IMR-90 (cell line): ENCODE results near the gene SH3RF3. TPM values are rescaled to one million over a fixed set of nuclear protein-coding genes. Genes with fewer than 3 reads are reported as not detected.

ENCODE experiments used
- ATAC-seq: fragments of 200-7000 bp; cut with Tn5 transposase; 2 replicates; pipeline ENCODE4 v1.9.1; 2020; ENCODE audit warnings: low read depth, mild to moderate bottlenecking, moderate library complexity
- BruUV-seq: library from RNA; stranded (reverse); fragments of 400-500 nt; replicated peaks from 2 replicates; lab custom pipeline; 2021; lab: Mats Ljungman, UMichigan
- CTCF ChIA-PET: fragments of 300-600 bp; formaldehyde crosslinking; extraction: SDS; loops from one replicate; lab custom pipeline; 2021; ENCODE audit warnings: antibody characterized with exemption; lab: Yijun Ruan, JAX
- POLR2A ChIA-PET: fragments of 300-600 bp; sonication (Branson Sonifier 250); formaldehyde crosslinking; loops from one replicate; lab custom pipeline; 2022; ENCODE audit warnings: antibody characterized with exemption; ENCODE audit not compliant: unreplicated experiment; lab: Charles Lee
- DNase-seq: peaks from one replicate; pipeline ENCODE4 v3.0.0; 2013
- H2AFZ ChIP-seq: replicated peaks from 2 replicates; pipeline ENCODE3; 2013; ENCODE audit warnings: low read length, mild to moderate bottlenecking; ENCODE audit not compliant: poor library complexity
- H2AK5ac ChIP-seq: 2 replicates; pipeline ENCODE4 v1.6.1; 2013; ENCODE audit warnings: low read depth, low read length, inconsistent platforms
- H2AK9ac ChIP-seq: replicated peaks from 2 replicates; pipeline ENCODE3; 2013; ENCODE audit warnings: mild to moderate bottlenecking, low read depth, low read length, moderate library complexity; ENCODE audit not compliant: poor library complexity
- H2BK120ac ChIP-seq: 2 replicates; pipeline ENCODE4 v1.6.1; 2013; ENCODE audit warnings: low read depth, low read length, inconsistent platforms
- H2BK15ac ChIP-seq: 3 replicates; pipeline ENCODE4 v1.6.1; 2013; ENCODE audit warnings: low read depth, low read length, inconsistent platforms
- H2BK20ac ChIP-seq: 2 replicates; pipeline ENCODE4 v1.6.1; 2013; ENCODE audit warnings: low read depth, mild to moderate bottlenecking, inconsistent platforms, low read length, moderate library complexity
- H2BK5ac ChIP-seq: 2 replicates; pipeline ENCODE4 v1.6.1; 2013; ENCODE audit warnings: mild to moderate bottlenecking, low read depth, low read length, inconsistent platforms; ENCODE audit not compliant: poor library complexity, severe bottlenecking
- H3K14ac ChIP-seq: replicated peaks from 2 replicates; pipeline ENCODE4 v1.6.1; 2013; ENCODE audit warnings: low read depth, low read length, inconsistent platforms
- H3K18ac ChIP-seq: 2 replicates; pipeline ENCODE4 v1.6.1; 2013; ENCODE audit warnings: low read depth, low read length, control low read depth
- H3K23ac ChIP-seq: 2 replicates; pipeline ENCODE4 v1.6.1; 2013; ENCODE audit warnings: low read depth, low read length, inconsistent platforms
- H3K27ac ChIP-seq: 2 replicates; pipeline ENCODE4 v1.5.1; 2013; ENCODE audit warnings: mild to moderate bottlenecking, control low read depth, low read length; ENCODE audit not compliant: insufficient read depth
- H3K27me3 ChIP-seq: 2 replicates; pipeline ENCODE4 v1.6.1; 2013; ENCODE audit warnings: low read length; ENCODE audit not compliant: control insufficient read depth, insufficient read depth
- H3K36me3 ChIP-seq: 2 replicates; pipeline ENCODE4 v1.6.1; 2013; ENCODE audit warnings: low read length, mixed read lengths; ENCODE audit not compliant: control insufficient read depth, insufficient read depth
- H3K4ac ChIP-seq: 2 replicates; pipeline ENCODE4 v1.6.1; 2013; ENCODE audit warnings: low read depth, low read length, inconsistent platforms
- H3K4me1 ChIP-seq: 2 replicates; pipeline ENCODE4 v1.6.1; 2013; ENCODE audit warnings: low read length, mixed read lengths; ENCODE audit not compliant: control insufficient read depth, insufficient read depth
- H3K4me2 ChIP-seq: 2 replicates; pipeline ENCODE4 v1.6.1; 2013; ENCODE audit warnings: low read depth, mild to moderate bottlenecking, control low read depth, low read length, moderate library complexity
- H3K4me3 ChIP-seq: 2 replicates; pipeline ENCODE4 v1.5.1; 2013; ENCODE audit warnings: low read depth, mild to moderate bottlenecking, control low read depth, low read length, moderate library complexity; ENCODE audit not compliant: insufficient read depth
- H3K56ac ChIP-seq: 2 replicates; pipeline ENCODE4 v1.6.1; 2013; ENCODE audit warnings: low read length, inconsistent platforms; ENCODE audit not compliant: insufficient read depth; ENCODE audit errors: extremely low read depth
- H3K79me1 ChIP-seq, 2 experiments: 2 replicates each; pipeline ENCODE4 v1.6.1; 2013; ENCODE audit warnings: low read length in 2 of 2, inconsistent platforms in 1 of 2, low read depth in 1 of 2
- H3K9ac ChIP-seq: 2 replicates; pipeline ENCODE4 v1.6.1; 2013; ENCODE audit warnings: low read depth, low read length, control low read depth
- H3K9me1 ChIP-seq: 2 replicates; pipeline ENCODE4 v1.6.1; 2013; ENCODE audit warnings: low read length, inconsistent platforms; ENCODE audit not compliant: insufficient read depth
- H3K9me3 ChIP-seq: 2 replicates; pipeline ENCODE4 v1.6.1; 2013; ENCODE audit warnings: low read length; ENCODE audit not compliant: control insufficient read depth, insufficient read depth
- H4K20me1 ChIP-seq: 2 replicates; pipeline ENCODE4 v1.6.1; 2013; ENCODE audit warnings: low read length, inconsistent platforms; ENCODE audit not compliant: insufficient read depth
- H4K5ac ChIP-seq: 2 replicates; pipeline ENCODE4 v1.6.1; 2013; ENCODE audit warnings: mild to moderate bottlenecking, low read depth, low read length, control low read depth
- H4K8ac ChIP-seq, 2 experiments: 2 replicates each; pipeline ENCODE4 v1.6.1; 2013; ENCODE audit warnings: low read depth in 2 of 2, low read length in 2 of 2, control low read depth in 1 of 2, inconsistent platforms in 1 of 2
- H4K91ac ChIP-seq: 2 replicates; pipeline ENCODE4 v1.6.1; 2013; ENCODE audit warnings: low read depth, low read length, inconsistent platforms; ENCODE audit not compliant: insufficient read depth
- BHLHE40 ChIP-seq: fragments of 150-350 bp; IDR thresholded peaks from 2 replicates; pipeline ENCODE4 v1.6.1; 2016; ENCODE audit warnings: mild to moderate bottlenecking, low read depth, low read length
- CEBPB ChIP-seq: IDR thresholded peaks from 2 replicates; pipeline ENCODE4 v1.6.1; 2012; ENCODE audit warnings: low read depth, low read length, improper control_type of control experiment
- CHD1 ChIP-seq: IDR thresholded peaks from 2 replicates; pipeline ENCODE4 v1.6.1; 2012; ENCODE audit warnings: low read depth, low read length, improper control_type of control experiment
- FOS ChIP-seq: fragments of 150-350 bp; IDR thresholded peaks from 2 replicates; pipeline ENCODE4 v1.6.1; 2016; ENCODE audit warnings: low read depth, low read length
- MAFK ChIP-seq: IDR thresholded peaks from 2 replicates; pipeline ENCODE4 v1.6.1; 2012; ENCODE audit warnings: low read depth, low read length, improper control_type of control experiment
- MAZ ChIP-seq: IDR thresholded peaks from 2 replicates; pipeline ENCODE4 v1.6.1; 2012; ENCODE audit warnings: low read depth, mild to moderate bottlenecking, low read length, improper control_type of control experiment, moderate library complexity, borderline replicate concordance
- MXI1 ChIP-seq: IDR thresholded peaks from 2 replicates; pipeline ENCODE4 v1.6.1; 2012; ENCODE audit warnings: low read depth, mild to moderate bottlenecking, low read length, moderate library complexity, borderline replicate concordance
- NFE2L2 ChIP-seq: fragments of 150-350 bp; IDR thresholded peaks from 2 replicates; pipeline ENCODE4 v1.6.1; 2016; ENCODE audit warnings: low read depth, mild to moderate bottlenecking, low read length
- POLR2A ChIP-seq: IDR thresholded peaks from 2 replicates; pipeline ENCODE4 v1.6.1; 2012; ENCODE audit warnings: mild to moderate bottlenecking, low read depth, low read length
- RAD21 ChIP-seq: IDR thresholded peaks from 2 replicates; pipeline ENCODE4 v1.6.1; 2012; ENCODE audit warnings: low read length, improper control_type of control experiment
- RCOR1 ChIP-seq: IDR thresholded peaks from 2 replicates; pipeline ENCODE4 v1.6.1; 2012; ENCODE audit warnings: mild to moderate bottlenecking, low read length, improper control_type of control experiment; ENCODE audit not compliant: insufficient replicate concordance
- RFX5 ChIP-seq: IDR thresholded peaks from 2 replicates; pipeline ENCODE4 v1.8.0; 2012; ENCODE audit warnings: low read depth, mild to moderate bottlenecking, low read length, moderate library complexity
- SMC3 ChIP-seq: fragments of 150-350 bp; IDR thresholded peaks from 2 replicates; pipeline ENCODE4 v1.6.1; 2016; ENCODE audit warnings: low read depth, mild to moderate bottlenecking, antibody characterized with exemption, low read length, moderate library complexity
- WGBS, 2 experiments: methylation state at CpG; one replicate each; pipeline versions ENCODE4 v1.1.5 to v1.1.7; 2013; ENCODE audit warnings: missing lambda C conversion rate in 2 of 2; ENCODE audit not compliant: insufficient read length in 1 of 2; ENCODE audit errors: extremely low coverage in 2 of 2; 5-methylcytosine and 5-hydroxymethylcytosine counted together
- dilution Hi-C: fragments of 300-500 bp; cut with HindIII; formaldehyde crosslinking; loops from one replicate; pipeline ENCODE4 v1.14.3; 2018; ENCODE audit warnings: low sequenced_read_pairs; ENCODE audit not compliant: unreplicated experiment
- in situ Hi-C: fragments of 300-500 bp; cut with MboI; formaldehyde crosslinking; loops from 3 replicates; pipeline ENCODE4 v1.14.3; 2019; ENCODE audit warnings: low sequenced_read_pairs, inconsistent platforms, mixed read lengths
- intact Hi-C: fragments of 100-400 bp; cut with micrococcal nuclease; formaldehyde crosslinking; loops from 2 replicates; pipeline ENCODE4 v1.10.0; 2022
- polyA plus RNA-seq, 3 experiments: library from polyadenylated mRNA; depleted of rRNA; stranded (reverse); fragments of >200 nt; gene quantifications; 2 replicates each; pipeline ENCODE4 v1.2.3, GENCODE V29; 2012; ENCODE audit warnings: low replicate concordance in 1 of 3
- total RNA-seq: library from RNA; depleted of rRNA; stranded (reverse); fragments of >200 nt; gene quantifications from 2 replicates; pipeline ENCODE4 v1.2.3, GENCODE V29; 2012
- TF ChIP-seq, protein P1 (sequence below): fragments of 150-350 bp; IDR thresholded peaks from 2 replicates; pipeline ENCODE4 v1.6.1; 2016; ENCODE audit warnings: low read depth, mild to moderate bottlenecking, low read length, moderate library complexity, borderline replicate concordance
- TF ChIP-seq, protein P2 (sequence below): fragments of 150-350 bp; IDR thresholded peaks from 2 replicates; pipeline ENCODE4 v1.6.1; 2017; ENCODE audit warnings: mild to moderate bottlenecking, antibody characterized with exemption, low read length, low read depth

The SH3RF3 gene
- total and polyA plus RNA-seq, 2 of the 4 experiments (the other 2 are of a cell fraction): 3.4 to 5.3 TPM

- Histone ChIP-seq H2BK20ac (peak overlapping the region; percentile 32; the same call in 1 of the 2 replicates), H3K23ac (peak overlapping the region; percentile 72; the same call in 1 of the 2 replicates), H3K9ac (no peak overlapping the region), H4K5ac (no peak overlapping the region), H2AK9ac (peak overlapping the region; percentile 28), H2BK5ac (no peak overlapping the region), H4K91ac (peak overlapping the region; percentile 52), H3K18ac (no peak overlapping the region), H2AFZ (no peak overlapping the region), H3K56ac (no peak overlapping the region), H3K27me3 (no peaks in the 10 kb centered on the region), H4K8ac (0 out of 4 replicates have a peak overlapping the region, but pooled peaks have one; percentile 19 to 26), H3K27ac (no peak overlapping the region), H3K36me3 (no peaks in the 10 kb centered on the region), H2BK120ac (peak overlapping the region; percentile 52), H3K4ac (peak overlapping the region; percentile 55), H3K4me3 (no peak overlapping the region), H3K79me1 (peaks cover 58 to 80% of the 10 kb centered on the region in 2 experiments), H2BK15ac (peak overlapping the region; percentile 31; the same call in 1 of the 3 replicates), H3K14ac (peak overlapping the region; percentile 53; the same call in 1 of the 2 replicates), H3K4me2 (no peak overlapping the region), H4K20me1 (peaks cover 22% of the 10 kb centered on the region), H3K9me1 (peaks cover 38% of the 10 kb centered on the region), H3K4me1 (peaks cover 35% of the 10 kb centered on the region), H2AK5ac (peak overlapping the region; percentile 77; the same call in 1 of the 2 replicates), H3K9me3 (no peaks in the 10 kb centered on the region)
- ATAC-seq (no peak), DNase-seq (no peak)
- dilution Hi-C loops: no loop called here
- ChIA-PET CTCF (no interaction called here), POLR2A (no interaction called here)
- intact Hi-C loops: loop anchor here (5.0 kb wide), 2 partner anchors 72 to 73 kb away; no protein-coding TSS in a partner anchor
- in situ Hi-C loops: no loop called here
- no TSS peak for BruUV-seq
- WGBS, 2 experiments: 100% methylated on average over 1 of the region's 4 CpGs; no CpG with 5 or more reads in 1 of the 2 experiments
- no peak for TF ChIP-seq RFX5
- TF ChIP-seq SMC3: no peak
- no peak for TF ChIP-seq MXI1
- TF ChIP-seq, protein P1, sequence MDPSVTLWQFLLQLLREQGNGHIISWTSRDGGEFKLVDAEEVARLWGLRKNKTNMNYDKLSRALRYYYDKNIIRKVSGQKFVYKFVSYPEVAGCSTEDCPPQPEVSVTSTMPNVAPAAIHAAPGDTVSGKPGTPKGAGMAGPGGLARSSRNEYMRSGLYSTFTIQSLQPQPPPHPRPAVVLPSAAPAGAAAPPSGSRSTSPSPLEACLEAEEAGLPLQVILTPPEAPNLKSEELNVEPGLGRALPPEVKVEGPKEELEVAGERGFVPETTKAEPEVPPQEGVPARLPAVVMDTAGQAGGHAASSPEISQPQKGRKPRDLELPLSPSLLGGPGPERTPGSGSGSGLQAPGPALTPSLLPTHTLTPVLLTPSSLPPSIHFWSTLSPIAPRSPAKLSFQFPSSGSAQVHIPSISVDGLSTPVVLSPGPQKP: no peak
- no peak for TF ChIP-seq POLR2A
- TF ChIP-seq RAD21: no peak
- TF ChIP-seq CEBPB: no peak
- no peak for TF ChIP-seq FOS
- TF ChIP-seq MAZ: no peak
- TF ChIP-seq CHD1: no peak
- TF ChIP-seq NFE2L2: no peak
- TF ChIP-seq BHLHE40: no peak
- TF ChIP-seq, protein P2, sequence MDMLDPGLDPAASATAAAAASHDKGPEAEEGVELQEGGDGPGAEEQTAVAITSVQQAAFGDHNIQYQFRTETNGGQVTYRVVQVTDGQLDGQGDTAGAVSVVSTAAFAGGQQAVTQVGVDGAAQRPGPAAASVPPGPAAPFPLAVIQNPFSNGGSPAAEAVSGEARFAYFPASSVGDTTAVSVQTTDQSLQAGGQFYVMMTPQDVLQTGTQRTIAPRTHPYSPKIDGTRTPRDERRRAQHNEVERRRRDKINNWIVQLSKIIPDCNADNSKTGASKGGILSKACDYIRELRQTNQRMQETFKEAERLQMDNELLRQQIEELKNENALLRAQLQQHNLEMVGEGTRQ: no peak
- TF ChIP-seq MAFK: no peak
- TF ChIP-seq RCOR1: no peak
Measured at GRCh38 chr2:109244750-109245382, 115.9 kb downstream of the SH3RF3 start.
